LHCN-M2 (cell line): ENCODE measurements around the gene MYO5A. TPM values are rescaled to one million over a fixed set of nuclear protein-coding genes. Genes with fewer than 3 reads are reported as not detected.
A peak's percentile ranks its signal among the peaks of the same experiment; 100 is the strongest.
"Not testable (repeated sequence)": the region's sequence is repeated elsewhere in the genome, so short reads cannot be mapped to it uniquely, and the experiment has no call there.

Experiments
- DNase-seq: peaks from one replicate; pipeline ENCODE4 v3.0.0-alpha.2; 2012; ENCODE audit warnings: low read depth
- total RNA-seq: library from RNA; depleted of rRNA; stranded (reverse); fragments of >200 nt; gene quantifications from 2 replicates; pipeline ENCODE4 v1.2.3, GENCODE V29; 2014

Gene MYO5A
- total RNA-seq, 1 experiment from 2014 or later = 51.9 TPM

GRCh38 chr15:52419494-52419893 lies 109.2 kb downstream of the MYO5A start:
- DNase-seq = no peak

- DNase-seq = no peak
These were observed 110.7 kb downstream of the MYO5A start for GRCh38 chr15:52417957-52418356.

- peak; percentile 58 for DNase-seq
These were observed 111.2 kb downstream of the MYO5A start for GRCh38 chr15:52417521-52417920.

GRCh38 chr15:52416566-52416965 lies 112.1 kb downstream of the MYO5A start:
- not testable (repeated sequence) for DNase-seq

- no peak for DNase-seq
These were observed 113.1 kb downstream of the MYO5A start for GRCh38 chr15:52415628-52416027.

- no peak for DNase-seq
These were observed 113.7 kb downstream of the MYO5A start for GRCh38 chr15:52414936-52415335.

GRCh38 chr15:52408823-52409222 lies 119.9 kb downstream of the MYO5A start:
- peak; percentile 21 for DNase-seq

- no peak for DNase-seq
These were observed 121.3 kb downstream of the MYO5A start for GRCh38 chr15:52407374-52407773.

- peak; percentile 63 for DNase-seq
These were observed 122.1 kb downstream of the MYO5A start for GRCh38 chr15:52406601-52407000.

- DNase-seq = no peak
These were observed 122.8 kb downstream of the MYO5A start for GRCh38 chr15:52405856-52406255.

GRCh38 chr15:52397118-52397517 lies 131.6 kb downstream of the MYO5A start:
- no peak for DNase-seq

GRCh38 chr15:52394118-52394517 lies 134.6 kb downstream of the MYO5A start:
- no peak for DNase-seq

GRCh38 chr15:52392008-52392687 lies 136.5 kb downstream of the MYO5A start:
- peak; percentile 74 for DNase-seq

- no peak for DNase-seq
These were observed 137.6 kb downstream of the MYO5A start for GRCh38 chr15:52391069-52391468.

- DNase-seq = no peak
These were observed 143.0 kb downstream of the MYO5A start for GRCh38 chr15:52385670-52386069.

GRCh38 chr15:52383100-52383588 lies 145.5 kb downstream of the MYO5A start:
- no peak for DNase-seq

GRCh38 chr15:52382647-52383046 lies 146.0 kb downstream of the MYO5A start:
- DNase-seq = no peak

GRCh38 chr15:52379395-52380106 lies 149.1 kb downstream of the MYO5A start:
- no peak for DNase-seq

- DNase-seq = no peak
These were observed 149.8 kb downstream of the MYO5A start for GRCh38 chr15:52378746-52379394.

- DNase-seq = no peak
These were observed 158.7 kb downstream of the MYO5A start for GRCh38 chr15:52370010-52370409.

- no peak for DNase-seq
These were observed 159.2 kb downstream of the MYO5A start for GRCh38 chr15:52369455-52369854.

GRCh38 chr15:52369030-52369429 lies 159.7 kb downstream of the MYO5A start:
- no peak for DNase-seq

- DNase-seq = no peak
These were observed 160.3 kb downstream of the MYO5A start for GRCh38 chr15:52368402-52368801.
